GM10248 (cell line): ENCODE results near the gene KIAA0513.

Experiments
- CTCF ChIA-PET: fragments of 300-600 bp; sonication (Branson Sonifier 250); formaldehyde crosslinking; extraction: SDS; loops from one replicate; lab custom pipeline; 2021; ENCODE audit warnings: antibody characterized with exemption; lab: Yijun Ruan, JAX
- POLR2A ChIA-PET: fragments of 350-650 bp; sonication (Branson Sonifier 250); formaldehyde crosslinking; extraction: SDS; loops from one replicate; lab custom pipeline; 2020; ENCODE audit warnings: antibody characterized with exemption; lab: Yijun Ruan, JAX
- DNase-seq: peaks from one replicate; pipeline ENCODE4 v3.0.0; 2012; ENCODE audit errors: extremely low spot score
- CTCF ChIP-seq: IDR thresholded peaks from 2 replicates; pipeline ENCODE4 v1.5.1; 2012; ENCODE audit warnings: mild to moderate bottlenecking, low read depth; ENCODE audit errors: extremely low read depth, missing control alignments, control extremely low read depth

KIAA0513 gene

GRCh38 chr16:84996365-84996764 lies 31.2 kb upstream of the KIAA0513 start:
- CTCF ChIA-PET, result interaction anchor here (1.2 to 2.0 kb wide), 2 partner anchors 10 to 25 kb away, joined by 3 to 8 read pairs; no protein-coding TSS in a partner anchor
- no peak for DNase-seq
- POLR2A ChIA-PET, result no interaction called here
- TF ChIP-seq CTCF, result no peak

GRCh38 chr16:84999200-84999599 lies 28.4 kb upstream of the KIAA0513 start:
- no peak for DNase-seq
- CTCF ChIA-PET, result interaction anchor here (1.5 to 2.2 kb wide), 3 partner anchors 12 to 47 kb away, joined by 5 to 8 read pairs (median 5); partner anchors contain the start of gene ZDHHC7
- TF ChIP-seq CTCF, result no peak
- POLR2A ChIA-PET, result no interaction called here

- ChIA-PET CTCF (interaction anchor here (1.0 to 2.2 kb wide), 2 partner anchors 13 to 29 kb away, joined by 3 to 8 read pairs; no protein-coding TSS in a partner anchor), POLR2A (no interaction called here)
- DNase-seq, result no peak
- no peak for TF ChIP-seq CTCF
Measured at GRCh38 chr16:84999857-85000480, 27.6 kb upstream of the KIAA0513 start.

- DNase-seq, result no peak
- no peak for TF ChIP-seq CTCF
- CTCF ChIA-PET, result interaction anchor here (1.1 to 1.7 kb wide), 4 partner anchors 9 to 113 kb away, joined by 3 to 9 read pairs (median 4); partner anchors contain the start of gene ZDHHC7
- POLR2A ChIA-PET, result no interaction called here
Measured at GRCh38 chr16:85002099-85002541, 25.5 kb upstream of the KIAA0513 start.

- POLR2A ChIA-PET, result no interaction called here
- CTCF ChIA-PET, result interaction anchor here (1.1 kb wide), 1 partner anchor 112 kb away, joined by 3 read pairs; no protein-coding TSS in a partner anchor
- no peak for TF ChIP-seq CTCF
- no peak for DNase-seq
Measured at GRCh38 chr16:85002608-85003007, 25.0 kb upstream of the KIAA0513 start.

GRCh38 chr16:85003076-85003475 lies 24.5 kb upstream of the KIAA0513 start:
- TF ChIP-seq CTCF, result no peak
- POLR2A ChIA-PET, result no interaction called here
- CTCF ChIA-PET, result interaction anchor here (1.2 kb wide), 1 partner anchor 22 kb away, joined by 3 read pairs; no protein-coding TSS in a partner anchor
- no peak for DNase-seq
